ENCODE data around the gene THOC2.
A peak's percentile ranks its signal among the peaks of the same experiment; 100 is the strongest.
"Not testable (repeated sequence)": the region's sequence is repeated elsewhere in the genome, so short reads cannot be mapped to it uniquely, and the experiment has no call there.

The THOC2 gene

DNA sequence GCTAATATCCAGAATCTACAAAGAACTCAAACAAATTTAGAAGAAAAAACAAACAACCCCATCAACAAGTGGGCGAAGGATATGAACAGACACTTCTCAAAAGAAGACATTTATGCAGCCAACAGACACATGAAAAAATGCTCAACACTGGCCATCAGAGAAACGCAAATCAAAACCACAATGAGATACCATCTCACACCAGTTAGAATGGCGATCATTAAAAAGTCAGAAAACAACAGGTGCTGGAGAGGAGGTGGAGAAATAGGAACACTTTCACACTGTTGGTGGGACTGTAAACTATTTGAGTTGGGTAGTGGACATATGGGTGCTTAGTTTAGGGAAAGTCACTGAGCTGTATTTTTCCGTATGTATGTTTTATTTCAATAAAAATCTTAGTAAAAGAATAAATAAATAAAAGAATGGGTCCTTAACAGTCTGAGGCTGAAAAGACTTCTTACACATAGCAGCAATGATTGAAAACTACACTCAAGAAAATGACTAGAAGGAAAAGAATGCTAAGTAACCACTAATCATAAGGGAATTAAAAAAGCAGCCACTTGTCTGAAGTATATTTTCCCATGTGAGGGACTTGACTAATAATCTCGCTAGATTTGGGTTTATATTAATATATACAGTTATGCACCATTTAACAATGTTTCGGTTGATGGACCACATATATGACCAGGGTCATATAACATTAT is 68.2 kb downstream of the THOC2 start:
- H3K27me3 Mint-ChIP-seq, H3K4me1 Mint-ChIP-seq, H3K27ac Mint-ChIP-seq, DNase-seq, H3K9me3 Mint-ChIP-seq, CTCF ChIA-PET, H3K4me3 Mint-ChIP-seq: not testable (repeated sequence)
- peaks cover 55% of the 10 kb centered on the region for H3K36me3 Mint-ChIP-seq

DNA sequence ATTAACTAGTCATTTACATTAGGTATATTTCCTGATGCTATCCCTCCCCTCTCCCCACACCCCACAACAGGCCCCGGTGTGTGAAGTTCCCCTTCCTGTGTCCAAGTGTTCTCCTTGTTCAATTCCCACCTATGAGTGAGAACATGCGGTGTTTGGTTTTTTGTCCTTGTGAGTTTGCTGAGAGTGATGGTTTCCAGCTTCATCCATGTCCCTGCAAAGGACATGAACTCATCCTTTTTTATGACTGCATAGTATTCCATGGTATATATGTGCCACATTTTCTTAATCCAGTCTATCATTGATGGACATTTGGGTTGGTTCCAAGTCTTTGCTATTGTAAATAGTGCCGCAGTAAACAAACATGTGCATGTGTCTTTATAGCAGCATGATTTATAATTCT is 69.1 kb downstream of the THOC2 start:
- H3K27ac Mint-ChIP-seq, H3K9me3 Mint-ChIP-seq, CTCF ChIA-PET, H3K27me3 Mint-ChIP-seq, H3K4me3 Mint-ChIP-seq, DNase-seq, H3K4me1 Mint-ChIP-seq: not testable (repeated sequence)
- H3K36me3 Mint-ChIP-seq, result peaks cover 53% of the 10 kb centered on the region

DNA sequence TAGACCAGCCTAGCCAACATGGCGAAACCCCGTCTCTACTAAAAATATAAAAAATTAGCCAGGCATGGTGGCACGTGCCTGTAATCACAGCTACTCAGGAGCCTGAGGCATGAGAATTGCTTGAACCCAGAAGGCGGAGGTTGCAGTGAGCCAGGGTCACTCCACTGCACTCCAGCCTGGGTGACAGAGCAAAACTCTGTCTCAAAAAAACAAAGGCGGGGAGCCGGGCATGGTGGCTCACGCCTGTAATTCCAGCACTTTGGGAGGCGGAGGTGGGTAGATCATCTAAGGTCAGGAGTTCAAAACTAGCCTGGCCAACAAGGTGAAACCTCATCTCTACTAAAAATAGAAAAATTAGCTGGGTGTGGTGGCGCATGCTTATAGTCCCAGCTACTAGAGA is 76.3 kb downstream of the THOC2 start:
- H3K4me3 Mint-ChIP-seq, DNase-seq, H3K9me3 Mint-ChIP-seq, H3K4me1 Mint-ChIP-seq, CTCF ChIA-PET, H3K27me3 Mint-ChIP-seq, H3K27ac Mint-ChIP-seq: not testable (repeated sequence)
- peaks cover 34% of the 10 kb centered on the region for H3K36me3 Mint-ChIP-seq

DNA sequence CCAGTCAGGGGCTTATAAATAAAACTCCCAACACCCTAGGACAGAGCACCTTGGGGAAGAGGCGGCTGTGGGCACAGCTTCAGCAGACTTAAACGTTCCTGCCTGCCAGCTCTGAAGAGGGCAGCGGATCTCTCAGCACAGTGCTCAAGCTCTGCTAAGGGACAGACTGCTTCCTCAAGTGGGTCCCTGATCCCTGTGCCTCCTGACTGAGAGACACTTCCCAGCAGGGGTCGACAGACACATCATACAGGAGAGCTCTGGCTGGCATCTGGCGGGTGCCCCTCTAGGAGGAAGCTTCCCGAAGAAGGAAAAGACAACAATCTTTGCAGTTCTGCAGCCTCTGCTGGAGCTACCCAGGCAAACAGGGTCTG is 84.1 kb downstream of the THOC2 start:
- DNase-seq, H3K27ac Mint-ChIP-seq, H3K9me3 Mint-ChIP-seq, CTCF ChIA-PET, H3K27me3 Mint-ChIP-seq, H3K4me3 Mint-ChIP-seq: not testable (repeated sequence)
- Mint-ChIP-seq H3K36me3 (peaks cover 35% of the 10 kb centered on the region), H3K4me1 (peaks cover 13% of the 10 kb centered on the region)

DNA sequence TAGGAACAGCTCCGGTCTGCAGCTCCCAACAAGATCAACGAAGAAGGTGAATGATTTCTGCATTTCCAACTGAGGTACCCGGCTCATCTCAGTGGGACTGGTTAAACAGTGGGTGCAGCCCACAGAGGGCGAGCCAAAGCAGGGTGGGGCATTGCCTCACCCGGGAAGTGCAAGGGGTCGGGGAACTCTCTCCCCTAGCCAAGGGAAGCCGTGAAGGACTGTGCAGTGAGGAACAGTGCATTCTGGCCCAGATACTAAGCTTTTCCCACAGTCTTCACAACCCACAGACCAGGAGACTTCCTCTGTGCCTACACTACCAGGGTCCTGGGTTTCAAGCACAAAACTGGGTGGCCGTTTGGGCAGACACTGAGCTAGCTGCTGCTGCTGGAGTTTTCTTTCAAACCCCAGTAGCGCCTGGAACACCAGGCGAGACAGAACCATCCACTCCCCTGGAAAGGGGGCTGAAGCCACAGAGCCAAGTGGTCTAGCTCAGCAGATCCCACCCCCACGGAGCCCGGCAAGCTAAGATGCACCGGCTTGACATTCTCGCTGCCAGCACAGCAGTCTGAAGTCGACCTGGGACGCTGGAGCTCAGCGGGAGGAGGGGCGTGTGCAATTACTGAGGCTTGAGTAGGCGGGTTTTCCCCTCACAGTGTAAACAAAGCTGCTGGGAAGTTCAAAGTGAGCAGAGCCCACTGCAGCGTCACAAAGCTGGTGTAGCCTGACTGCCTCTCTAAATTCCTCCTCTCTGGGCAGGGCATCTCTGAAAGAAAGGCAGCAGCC is 84.6 kb downstream of the THOC2 start:
- no peaks in the 10 kb centered on the region for H3K9me3 Mint-ChIP-seq
- peaks cover 34% of the 10 kb centered on the region for H3K36me3 Mint-ChIP-seq
- peak; percentile 29 for DNase-seq
- H3K4me1 Mint-ChIP-seq, result peaks cover 13% of the 10 kb centered on the region
- CTCF ChIA-PET, result no interaction called here
- H3K27ac Mint-ChIP-seq, result no peak overlapping the region
- H3K4me3 Mint-ChIP-seq, result no peak overlapping the region
- H3K27me3 Mint-ChIP-seq, result no peaks in the 10 kb centered on the region

DNA sequence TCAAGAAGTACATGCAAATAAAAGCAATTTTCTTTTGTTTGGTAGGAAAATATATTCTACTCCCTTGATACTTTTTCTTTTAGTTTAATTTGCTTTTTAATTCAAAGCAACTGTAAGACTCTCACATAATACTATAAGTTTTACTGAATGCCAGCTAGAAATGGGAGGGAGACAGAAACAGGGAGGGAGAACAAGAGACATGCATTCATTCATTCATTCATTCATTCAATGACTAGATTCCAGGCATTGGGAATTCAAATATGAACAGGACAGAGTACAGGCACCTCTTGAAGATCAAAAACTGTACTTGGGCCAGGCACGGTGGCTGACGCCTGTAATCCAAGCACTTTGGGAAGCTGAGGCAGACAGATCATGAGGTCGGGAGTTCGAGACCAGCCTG is 85.6 kb downstream of the THOC2 start:
- Mint-ChIP-seq H3K4me3 (no peak overlapping the region), H3K4me1 (peaks cover 13% of the 10 kb centered on the region), H3K27ac (no peak overlapping the region), H3K9me3 (no peaks in the 10 kb centered on the region), H3K27me3 (no peaks in the 10 kb centered on the region), H3K36me3 (peaks cover 29% of the 10 kb centered on the region)
- CTCF ChIA-PET, result no interaction called here
- no peak for DNase-seq

DNA sequence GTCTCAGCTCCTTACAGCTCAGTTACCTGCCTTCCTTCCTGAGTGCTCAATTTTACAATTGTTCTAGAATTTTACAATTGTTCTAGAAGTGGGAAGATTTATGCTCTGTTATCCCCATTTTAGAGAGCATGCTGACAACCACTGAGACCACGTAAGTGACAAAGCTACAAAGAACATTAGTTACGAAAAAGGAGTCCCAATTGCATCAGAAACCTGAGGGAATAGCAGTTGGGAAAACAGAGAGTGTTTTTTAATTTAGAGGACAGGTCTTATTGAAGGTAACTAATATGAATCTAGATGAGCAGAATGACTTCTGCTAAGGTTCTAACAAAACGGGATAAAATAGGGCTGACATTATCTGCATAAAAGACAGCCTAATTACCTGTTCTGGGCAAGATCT is 103.3 kb downstream of the THOC2 start:
- Mint-ChIP-seq H3K36me3 (peaks cover 37% of the 10 kb centered on the region), H3K27me3 (no peaks in the 10 kb centered on the region), H3K4me3 (no peak overlapping the region), H3K4me1 (peaks cover 6% of the 10 kb centered on the region), H3K27ac (no peak overlapping the region), H3K9me3 (no peaks in the 10 kb centered on the region)
- CTCF ChIA-PET, result no interaction called here
- no peak for DNase-seq

DNA sequence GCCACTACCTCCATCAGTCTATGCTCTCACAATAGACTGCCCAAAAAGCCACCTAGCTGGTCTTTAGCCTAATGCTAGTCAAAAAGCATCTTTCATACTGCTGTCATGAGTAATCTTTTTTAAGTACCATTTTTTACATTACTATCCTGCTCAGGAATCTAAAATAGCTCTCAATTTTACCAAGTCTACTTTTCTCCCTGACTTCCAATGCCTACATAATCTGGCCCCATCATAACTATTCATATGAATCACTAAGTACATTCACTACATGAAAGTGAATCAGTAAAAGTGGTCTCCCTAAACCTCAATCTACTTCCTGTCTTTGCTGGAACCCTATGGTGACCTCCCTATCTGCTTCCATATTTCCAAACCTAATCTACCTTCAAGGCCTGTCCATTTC is 105.9 kb downstream of the THOC2 start:
- Mint-ChIP-seq H3K4me3 (no peak overlapping the region), H3K9me3 (no peaks in the 10 kb centered on the region), H3K36me3 (peaks cover 37% of the 10 kb centered on the region), H3K27ac (no peak overlapping the region), H3K27me3 (no peaks in the 10 kb centered on the region), H3K4me1 (peaks cover 6% of the 10 kb centered on the region)
- CTCF ChIA-PET, result no interaction called here
- no peak for DNase-seq

DNA sequence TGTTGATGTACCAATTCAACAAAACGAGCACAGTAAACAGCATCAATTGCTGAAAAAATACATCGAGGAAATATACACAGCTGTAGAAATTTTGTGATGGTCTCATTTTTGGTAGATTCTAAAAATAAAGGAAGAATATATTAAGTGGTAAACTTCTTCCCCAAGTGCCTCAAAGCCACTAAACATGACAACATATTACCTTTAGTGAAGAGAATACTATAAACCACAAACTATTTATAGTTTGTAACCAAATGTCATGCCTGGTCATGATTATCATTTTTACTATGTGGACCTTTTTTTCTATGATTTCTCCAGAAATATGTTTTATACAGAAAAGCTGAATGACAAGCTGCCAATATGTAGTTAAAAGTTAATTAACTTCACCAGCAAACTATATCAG is 106.9 kb downstream of the THOC2 start:
- no peaks in the 10 kb centered on the region for H3K9me3 Mint-ChIP-seq
- no peaks in the 10 kb centered on the region for H3K27me3 Mint-ChIP-seq
- CTCF ChIA-PET, result no interaction called here
- H3K27ac Mint-ChIP-seq, result no peak overlapping the region
- peaks cover 41% of the 10 kb centered on the region for H3K36me3 Mint-ChIP-seq
- no peak for DNase-seq
- H3K4me3 Mint-ChIP-seq, result no peak overlapping the region
- H3K4me1 Mint-ChIP-seq, result peaks cover 6% of the 10 kb centered on the region

DNA sequence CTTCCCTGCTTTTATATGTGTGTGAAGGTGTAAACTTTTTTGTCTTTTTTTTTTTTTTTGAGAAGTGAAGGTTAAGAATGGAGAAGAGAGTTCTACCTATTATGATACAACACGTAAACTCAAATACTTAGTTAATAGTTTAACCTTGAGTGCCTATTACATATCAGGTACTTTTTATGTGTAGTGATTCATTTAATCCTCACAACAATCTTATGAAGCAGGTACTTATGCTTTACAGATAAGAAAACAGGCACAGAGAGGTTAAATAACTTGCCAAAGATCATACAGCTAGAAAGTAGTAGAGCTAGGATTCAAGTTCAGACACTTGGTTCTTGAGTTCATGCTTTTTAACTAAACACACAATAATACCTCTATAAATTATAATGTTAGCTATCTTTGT is 107.4 kb downstream of the THOC2 start:
- Mint-ChIP-seq H3K36me3 (peaks cover 44% of the 10 kb centered on the region), H3K4me3 (no peak overlapping the region), H3K4me1 (peaks cover 6% of the 10 kb centered on the region), H3K27me3 (no peaks in the 10 kb centered on the region), H3K27ac (no peak overlapping the region), H3K9me3 (no peaks in the 10 kb centered on the region)
- CTCF ChIA-PET, result no interaction called here
- no peak for DNase-seq

DNA sequence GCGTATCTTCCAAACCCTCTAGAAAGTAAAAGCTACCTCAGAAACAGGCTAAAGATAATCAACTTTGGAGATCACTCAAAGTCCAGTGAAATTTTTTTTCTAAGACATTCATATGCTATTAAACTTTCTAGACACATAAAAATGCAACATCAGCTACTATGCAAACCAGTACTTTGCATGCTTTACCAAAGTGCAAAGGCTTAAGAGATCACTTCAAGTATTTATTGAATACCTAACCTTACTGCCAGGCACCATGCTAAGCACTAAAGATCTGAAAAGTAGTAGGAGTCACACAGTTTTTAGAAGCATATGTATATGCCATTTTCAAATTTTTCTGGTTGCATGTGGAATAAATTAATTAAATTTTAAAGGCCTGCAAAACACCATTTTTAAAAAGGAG is 115.8 kb downstream of the THOC2 start:
- CTCF ChIA-PET, result no interaction called here
- H3K4me3 Mint-ChIP-seq, result no peak overlapping the region
- no peak for DNase-seq
- no peak overlapping the region for H3K27ac Mint-ChIP-seq
- H3K4me1 Mint-ChIP-seq, result no peaks in the 10 kb centered on the region
- H3K27me3 Mint-ChIP-seq, result no peaks in the 10 kb centered on the region
- no peaks in the 10 kb centered on the region for H3K9me3 Mint-ChIP-seq
- peaks cover 25% of the 10 kb centered on the region for H3K36me3 Mint-ChIP-seq

DNA sequence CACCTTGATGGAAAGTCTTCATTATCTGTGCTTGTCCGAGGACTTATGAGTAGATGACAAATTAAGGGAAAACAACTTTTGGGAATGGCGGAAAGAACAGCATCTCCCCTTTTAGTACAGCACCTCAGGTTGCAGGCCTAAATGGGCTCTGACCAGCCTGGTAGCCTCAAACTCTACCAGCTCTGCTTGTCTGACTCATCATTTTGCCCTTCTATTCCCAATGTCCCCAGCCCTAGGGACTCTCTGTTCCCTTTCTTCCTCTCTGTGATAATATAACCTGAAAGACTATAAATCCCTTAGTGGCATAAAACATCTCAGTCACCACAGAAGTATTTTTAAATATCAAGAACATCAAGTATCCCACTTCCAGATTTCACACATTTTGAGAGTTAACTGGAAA is 121.9 kb downstream of the THOC2 start:
- H3K27ac Mint-ChIP-seq, result no peak overlapping the region
- H3K9me3 Mint-ChIP-seq, result no peaks in the 10 kb centered on the region
- H3K36me3 Mint-ChIP-seq, result peaks cover 36% of the 10 kb centered on the region
- CTCF ChIA-PET, result no interaction called here
- H3K27me3 Mint-ChIP-seq, result no peaks in the 10 kb centered on the region
- no peak overlapping the region for H3K4me3 Mint-ChIP-seq
- no peaks in the 10 kb centered on the region for H3K4me1 Mint-ChIP-seq
- DNase-seq, result no peak

DNA sequence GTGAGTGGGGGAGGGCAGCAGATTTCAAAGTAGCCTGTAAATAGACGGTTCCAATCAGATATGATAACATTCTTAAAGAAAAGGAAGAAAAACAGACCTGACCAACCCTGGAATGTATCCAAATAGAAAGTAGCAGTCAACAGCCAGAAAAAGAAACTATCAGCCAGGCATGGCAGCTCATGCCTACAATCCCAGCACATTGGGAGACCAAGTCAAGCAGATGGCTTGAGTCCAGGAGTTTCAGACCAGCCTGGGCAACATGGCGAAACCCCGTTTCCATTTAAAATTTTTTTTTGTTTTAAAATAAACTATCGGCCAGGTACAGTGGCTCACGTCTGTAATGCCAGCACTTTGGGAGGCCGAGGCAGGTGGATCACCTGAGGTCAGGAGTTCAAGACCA is 125.0 kb downstream of the THOC2 start:
- no peaks in the 10 kb centered on the region for H3K4me1 Mint-ChIP-seq
- no peak overlapping the region for H3K27ac Mint-ChIP-seq
- no peaks in the 10 kb centered on the region for H3K27me3 Mint-ChIP-seq
- H3K4me3 Mint-ChIP-seq, result no peak overlapping the region
- H3K9me3 Mint-ChIP-seq, result no peaks in the 10 kb centered on the region
- CTCF ChIA-PET, result no interaction called here
- no peak for DNase-seq
- peaks cover 37% of the 10 kb centered on the region for H3K36me3 Mint-ChIP-seq

DNA sequence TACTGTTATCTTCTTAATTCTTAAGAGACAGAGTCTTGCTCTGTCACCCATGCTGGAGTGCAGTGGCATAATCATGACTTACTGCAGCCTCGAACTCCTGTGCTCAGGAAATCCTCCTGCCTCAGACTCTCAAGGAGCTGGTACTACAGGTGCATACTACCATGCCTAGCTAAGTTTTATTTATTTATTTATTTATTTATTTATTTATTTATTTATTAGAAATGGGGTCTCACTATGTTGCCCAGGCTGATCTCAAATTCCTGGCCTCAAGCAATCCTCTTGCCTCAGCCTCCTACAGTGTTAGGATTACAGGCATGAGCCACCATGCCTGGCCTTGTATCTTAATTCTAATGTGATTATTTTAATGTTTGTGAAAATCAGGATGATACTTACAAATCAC is 125.6 kb downstream of the THOC2 start:
- H3K4me1 Mint-ChIP-seq, result no peaks in the 10 kb centered on the region
- H3K36me3 Mint-ChIP-seq, result peaks cover 39% of the 10 kb centered on the region
- no peak overlapping the region for H3K4me3 Mint-ChIP-seq
- H3K9me3 Mint-ChIP-seq, result no peaks in the 10 kb centered on the region
- H3K27ac Mint-ChIP-seq, result no peak overlapping the region
- H3K27me3 Mint-ChIP-seq, result no peaks in the 10 kb centered on the region
- CTCF ChIA-PET, result no interaction called here
- no peak for DNase-seq

DNA sequence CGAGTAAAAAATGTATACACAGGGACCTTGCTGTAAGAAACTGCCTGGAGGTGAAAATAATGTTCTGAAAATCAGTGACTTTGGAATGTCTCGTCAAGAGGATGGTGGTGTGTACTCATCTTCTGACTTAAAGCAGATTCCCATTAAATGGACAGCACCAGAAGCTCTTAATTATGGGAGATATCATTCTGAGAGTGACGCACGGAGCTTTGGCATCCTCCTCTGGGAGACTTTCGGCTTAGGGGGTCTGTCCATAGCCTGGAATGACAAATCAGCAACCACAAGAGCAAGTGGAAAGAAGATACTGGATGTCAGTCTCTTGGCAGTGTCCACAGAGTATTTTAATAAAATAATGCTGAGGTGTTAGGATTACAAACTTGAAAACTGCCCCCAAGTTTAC is 129.4 kb downstream of the THOC2 start:
- H3K4me3 Mint-ChIP-seq, result no peak overlapping the region
- no peak overlapping the region for H3K27ac Mint-ChIP-seq
- DNase-seq, result no peak
- H3K4me1 Mint-ChIP-seq, result no peaks in the 10 kb centered on the region
- no peaks in the 10 kb centered on the region for H3K9me3 Mint-ChIP-seq
- no peaks in the 10 kb centered on the region for H3K27me3 Mint-ChIP-seq
- peaks cover 28% of the 10 kb centered on the region for H3K36me3 Mint-ChIP-seq
- CTCF ChIA-PET, result no interaction called here

All from activated naive CD4-positive, alpha-beta T cell treated with anti-CD3 and anti-CD28 coated beads, Interleukin-2, amount 10 ng/mL, durations not matched to agents 7 days and 5 days (primary cell).